A549 (cell line): ENCODE data around the gene COL26A1. TPM values are rescaled to one million over a fixed set of nuclear protein-coding genes. Genes with fewer than 3 reads are reported as not detected.

ENCODE experiments used
- ATAC-seq, 2 experiments: fragments of 200-7000 bp in 1 of 2; fragments of >200 bp in 1 of 2; cut with Nextera tagmentation in 1 of 2; cut with Tn5 transposase in 1 of 2; 3 replicates each; pipeline versions ENCODE4 v1.8.0 to v1.9.1; 2018 to 2020; ENCODE audit warnings: mild to moderate bottlenecking in 1 of 2, moderate library complexity in 1 of 2
- CTCF ChIA-PET: fragments of 300-600 bp; sonication (Branson Sonifier 250); formaldehyde crosslinking; extraction: SDS; loops from one replicate; lab custom pipeline; 2021; ENCODE audit warnings: antibody characterized with exemption, inconsistent platforms; lab: Yijun Ruan, JAX
- POLR2A ChIA-PET: fragments of 350-600 bp; formaldehyde crosslinking; extraction: SDS; loops from one replicate; lab custom pipeline; 2021; ENCODE audit warnings: antibody characterized with exemption, inconsistent platforms; lab: Yijun Ruan, JAX
- DNase-seq, 2 experiments: peaks; one replicate each; pipeline versions ENCODE4 v3.0.0 to v3.0.0-alpha.2; 2011 to 2016; ENCODE audit warnings: low read depth in 1 of 2, low spot score in 1 of 2
- FAIRE-seq: peaks from 2 replicates; lab custom pipeline; 2011; peaks lifted over from hg19 to GRCh38; lab: Jason Lieb, UNC
- H3K27ac ChIP-seq, 2 experiments: fragments of >200 bp; sonication (Bioruptor Twin); formaldehyde crosslinking; 3 replicates each; pipeline ENCODE4 v1.5.1; 2016 to 2017
- H3K4me1 ChIP-seq: fragments of >200 bp; sonication (Bioruptor Twin); formaldehyde crosslinking; 3 replicates; pipeline ENCODE4 v1.6.1; 2016
- H3K4me2 ChIP-seq: fragments of >200 bp; sonication (Bioruptor Twin); formaldehyde crosslinking; 3 replicates; pipeline ENCODE4 v1.6.1; 2016
- H3K4me3 ChIP-seq: fragments of >200 bp; sonication (Bioruptor Twin); formaldehyde crosslinking; 3 replicates; pipeline ENCODE4 v1.5.1; 2016
- H3K9me3 ChIP-seq: fragments of >200 bp; sonication (Bioruptor Twin); formaldehyde crosslinking; 3 replicates; pipeline ENCODE4 v1.6.1; 2016
- ATOH8 ChIP-seq: fragments of 250-450 bp; sonication (Bioruptor Pico); IDR thresholded peaks from 2 replicates; pipeline ENCODE4 v1.5.0; 2020; ENCODE audit warnings: low read depth, mild to moderate bottlenecking, moderate library complexity
- BCL3 ChIP-seq: fragments of >200 bp; sonication (Bioruptor Twin); formaldehyde crosslinking; IDR thresholded peaks from 3 replicates; pipeline ENCODE4 v1.6.1; 2016
- BHLHE40 ChIP-seq: IDR thresholded peaks from 2 replicates; pipeline ENCODE4 v1.6.1; 2012; ENCODE audit warnings: low read depth, low read length, inconsistent platforms
- CHD4 ChIP-seq: fragments of 200-600 bp; sonication (generic); IDR thresholded peaks from 2 replicates; pipeline ENCODE4 v1.6.1; 2016; ENCODE audit warnings: antibody characterized with exemption, mild to moderate bottlenecking, borderline replicate concordance
- E2F6 ChIP-seq: IDR thresholded peaks from 2 replicates; pipeline ENCODE4 v1.6.1; 2012; ENCODE audit warnings: low read depth, borderline replicate concordance
- EHF ChIP-seq: fragments of 250-450 bp; sonication (Bioruptor Pico); IDR thresholded peaks from 2 replicates; pipeline ENCODE4 v1.5.0; 2020; ENCODE audit warnings: mild to moderate bottlenecking
- EP300 ChIP-seq, 2 experiments: fragments of >200 bp; sonication (Bioruptor Twin); formaldehyde crosslinking; IDR thresholded peaks; 2 replicates in 1 of 2; 3 replicates in 1 of 2; pipeline ENCODE4 v1.6.1; 2016 to 2017
- ESRRA ChIP-seq: fragments of 150-350 bp; IDR thresholded peaks from 2 replicates; pipeline ENCODE4 v1.6.1; 2014; ENCODE audit warnings: mild to moderate bottlenecking, low read length, borderline replicate concordance
- FOSB ChIP-seq: fragments of 250-450 bp; sonication (Bioruptor Pico); IDR thresholded peaks from 2 replicates; pipeline ENCODE4 v1.5.0; 2020; ENCODE audit warnings: mild to moderate bottlenecking, moderate library complexity
- FOXS1 ChIP-seq: fragments of 250-450 bp; sonication (Bioruptor Pico); IDR thresholded peaks from 2 replicates; pipeline ENCODE4 v1.5.0; 2020; ENCODE audit warnings: mild to moderate bottlenecking, moderate library complexity
- GATA3 ChIP-seq: IDR thresholded peaks from 2 replicates; pipeline ENCODE4 v1.6.1; 2012; ENCODE audit warnings: borderline replicate concordance
- HDAC2 ChIP-seq: fragments of 200-600 bp; sonication (generic); IDR thresholded peaks from 2 replicates; pipeline ENCODE4 v1.6.1; 2016
- HES2 ChIP-seq: fragments of >200 bp; sonication (Bioruptor Twin); formaldehyde crosslinking; IDR thresholded peaks from 2 replicates; pipeline ENCODE4 v1.6.1; 2016
- HOXA7 ChIP-seq: fragments of 250-450 bp; sonication (Bioruptor Pico); IDR thresholded peaks from 2 replicates; pipeline ENCODE4 v1.5.0; 2020; ENCODE audit warnings: mild to moderate bottlenecking, moderate library complexity
- HOXB13 ChIP-seq: fragments of 250-450 bp; sonication (Bioruptor Pico); IDR thresholded peaks from 2 replicates; pipeline ENCODE4 v1.5.0; 2020; ENCODE audit warnings: low read depth, mild to moderate bottlenecking, moderate library complexity
- JUNB ChIP-seq: fragments of >200 bp; sonication (Bioruptor Twin); formaldehyde crosslinking; IDR thresholded peaks from 2 replicates; pipeline ENCODE4 v1.6.1; 2016
- MAZ ChIP-seq: fragments of 150-350 bp; IDR thresholded peaks from 2 replicates; pipeline ENCODE4 v1.6.1; 2014; ENCODE audit warnings: antibody characterized with exemption, low read depth, low read length, borderline replicate concordance
- NFE2L2 ChIP-seq: fragments of 150-350 bp; conservative IDR thresholded peaks from 2 replicates; pipeline ENCODE4 v1.6.1; 2014; ENCODE audit warnings: low read length
- NR3C1 ChIP-seq: fragments of >200 bp; sonication (Bioruptor Twin); formaldehyde crosslinking; IDR thresholded peaks from 3 replicates; pipeline ENCODE4 v1.6.1; 2017
- POLR2AphosphoS2 ChIP-seq: conservative IDR thresholded peaks from 2 replicates; pipeline ENCODE4 v1.6.1; 2012; ENCODE audit warnings: low read length, improper control_type of control experiment, inconsistent platforms
- RARB ChIP-seq: fragments of 250-450 bp; sonication (Bioruptor Pico); IDR thresholded peaks from 2 replicates; pipeline ENCODE4 v1.8.0; 2021; ENCODE audit warnings: mild to moderate bottlenecking, moderate library complexity
- RCOR1 ChIP-seq: fragments of 150-350 bp; IDR thresholded peaks from 2 replicates; pipeline ENCODE4 v1.6.1; 2014; ENCODE audit warnings: antibody characterized with exemption, low read length, low read depth
- RFX5 ChIP-seq: fragments of 450-650 bp; IDR thresholded peaks from 2 replicates; pipeline ENCODE4 v1.7.1; 2014; ENCODE audit warnings: antibody characterized with exemption, mild to moderate bottlenecking, moderate library complexity
- RNF2 ChIP-seq: fragments of 200-600 bp; sonication (generic); IDR thresholded peaks from 2 replicates; pipeline ENCODE4 v1.6.1; 2016; ENCODE audit warnings: low read depth, mild to moderate bottlenecking, antibody characterized with exemption, moderate library complexity, borderline replicate concordance
- SREBF2 ChIP-seq: fragments of 450-650 bp; IDR thresholded peaks from 2 replicates; pipeline ENCODE4 v1.6.1; 2014; ENCODE audit warnings: mild to moderate bottlenecking, moderate library complexity
- TP53 ChIP-seq: fragments of 250-450 bp; sonication (Bioruptor Pico); IDR thresholded peaks from 2 replicates; pipeline ENCODE4 v1.5.0; 2021; ENCODE audit warnings: mild to moderate bottlenecking, moderate library complexity
- ZC3H11A ChIP-seq: fragments of 450-650 bp; IDR thresholded peaks from 2 replicates; pipeline ENCODE4 v1.6.1; 2014; ENCODE audit warnings: antibody characterized with exemption, mild to moderate bottlenecking
- ZNF302 ChIP-seq: fragments of 250-450 bp; sonication (Bioruptor Pico); IDR thresholded peaks from 2 replicates; pipeline ENCODE4 v1.9.0; 2021; ENCODE audit warnings: inconsistent platforms, mild to moderate bottlenecking, moderate library complexity
- WGBS: methylation state at CpG from one replicate; pipeline ENCODE4 v1.1.6; 2017; ENCODE audit errors: missing lambda C conversion rate; 5-methylcytosine and 5-hydroxymethylcytosine counted together
- polyA plus RNA-seq, 4 experiments: library from polyadenylated mRNA; depleted of rRNA in 3 of 4; stranded (reverse); fragments of >200 nt; fragmentation: RNase III in 1 of 4; extraction: RNeasy Plus Mini Kit Qiagen cat#74134 plus additional on column Dnase treatment in 1 of 4; gene quantifications; 2 replicates in 3 of 4; 3 replicates in 1 of 4; pipeline ENCODE4 v1.2.3, GENCODE V29; 2011 to 2017

COL26A1 gene
- polyA plus RNA-seq, 2 of the 4 experiments (the other 2 are of a cell fraction) = 0.52 to 1.4 TPM

GRCh38 chr7:101595766-101596537 lies 233.3 kb downstream of the COL26A1 start:
- Histone ChIP-seq H3K4me1 (no peaks in the 10 kb centered on the region), H3K4me3 (no peak overlapping the region), H3K27ac (no peak overlapping the region), H3K4me2 (no peak overlapping the region), H3K9me3 (no peaks in the 10 kb centered on the region)
- CTCF ChIA-PET = interaction anchor here (0.9 to 1.6 kb wide), 4 partner anchors 11 to 118 kb away, joined by 3 to 4 read pairs (median 3); no protein-coding TSS in a partner anchor
- FAIRE-seq (no peak), DNase-seq (no peak), ATAC-seq (no peak)
- TF ChIP-seq GATA3 (no peak), MAZ (no peak)
- POLR2A ChIA-PET = no interaction called here
- WGBS = 29% methylated on average over 4 of the region's 4 CpGs

GRCh38 chr7:101596898-101597297 lies 234.2 kb downstream of the COL26A1 start:
- Histone ChIP-seq H3K9me3 (no peaks in the 10 kb centered on the region), H3K4me2 (no peak overlapping the region), H3K4me1 (no peaks in the 10 kb centered on the region), H3K27ac (no peak overlapping the region), H3K4me3 (no peak overlapping the region)
- POLR2A ChIA-PET = no interaction called here
- DNase-seq (no peak), ATAC-seq (no peak), FAIRE-seq (no peak)
- CTCF ChIA-PET = interaction anchor here (0.7 to 1.1 kb wide), 3 partner anchors 8 to 34 kb away, joined by 3 read pairs; no protein-coding TSS in a partner anchor
- TF ChIP-seq BHLHE40 = no peak
- no peak for TF ChIP-seq HOXA7 (CRISPR knock-in tag)
- TF ChIP-seq CHD4 = no peak
- no peak for TF ChIP-seq HDAC2
- no peak for TF ChIP-seq EHF (CRISPR knock-in tag)
- TF ChIP-seq FOXS1 = no peak
- TF ChIP-seq ESRRA = no peak
- no peak for TF ChIP-seq FOSB (CRISPR knock-in tag)
- TF ChIP-seq BCL3 = no peak
- TF ChIP-seq NR3C1 = no peak
- WGBS = 8% methylated on average over 1 of the region's 1 CpG

- POLR2A ChIA-PET = interaction anchor here (0.6 kb wide), 1 partner anchor 230 kb away, joined by 4 read pairs; no protein-coding TSS in a partner anchor
- Histone ChIP-seq H3K4me3 (no peak overlapping the region), H3K27ac (no peak overlapping the region), H3K4me1 (peaks cover 5% of the 10 kb centered on the region)
- ATAC-seq = no peak
- CTCF ChIA-PET = interaction anchor here (0.6 to 1.7 kb wide), 3 partner anchors 56 to 675 kb away, joined by 3 to 8 read pairs (median 3); no protein-coding TSS in a partner anchor
- TF ChIP-seq FOSB (CRISPR knock-in tag) = no peak
- no peak for TF ChIP-seq ZC3H11A
- TF ChIP-seq TP53 (CRISPR knock-in tag) = no peak
- no peak for TF ChIP-seq ATOH8
- TF ChIP-seq JUNB = no peak
- no peak for TF ChIP-seq RNF2
- TF ChIP-seq RCOR1 = no peak
- no peak for TF ChIP-seq POLR2AphosphoS2
- no peak for TF ChIP-seq HOXB13
- no peak for TF ChIP-seq NFE2L2
- TF ChIP-seq HES2 = no peak
- no peak for TF ChIP-seq E2F6
- TF ChIP-seq SREBF2 = no peak
- TF ChIP-seq ESRRA = no peak
- no peak for TF ChIP-seq RARB
- no peak for TF ChIP-seq BHLHE40
- no peak for TF ChIP-seq RFX5
- no peak for TF ChIP-seq EP300 (IDR thresholded peaks at IDR 0.05)
- TF ChIP-seq ZNF302 = no peak
- TF ChIP-seq, all 56 proteins: peak for 0
- DNase-seq = no peak
- FAIRE-seq = no peak
- 74% methylated on average over 6 of the region's 6 CpGs for WGBS
- H3K4me2 ChIP-seq = no peak overlapping the region
- no peaks in the 10 kb centered on the region for H3K9me3 ChIP-seq
Measured at GRCh38 chr7:101597941-101598340, 235.3 kb downstream of the COL26A1 start.
